ENCODE data around the gene LAMC2. TPM values are rescaled to one million over a fixed set of nuclear protein-coding genes. Genes with fewer than 3 reads are reported as not detected.

LAMC2 gene
- total and polyA plus RNA-seq, 2 donors from 2014 or later, result 4.0 to 89.0 TPM

GRCh38 chr1:183262628-183263200 lies 76.7 kb downstream of the LAMC2 start:
- peak in 2 of 5 donors; percentile 46 to 47 for DNase-seq
- Histone ChIP-seq H3K27me3 (ENCODE audit: control insufficient read depth, insufficient read depth, low read length) (no peaks in the 10 kb centered on the region), H3K4me1 (ENCODE audit: control insufficient read depth in 2 of 3, insufficient read depth in 2 of 3, low read depth in 1 of 3, low read length in 3 of 3) (peaks cover 0 to 2% (median 0%) of the 10 kb centered on the region in 3 donors), H3K9ac (ENCODE audit: low read length in 3 of 3) (no peak overlapping the region), H3K27ac (ENCODE audit: low read depth in 2 of 2, low read length in 2 of 2) (no peak overlapping the region), H3K36me3 (ENCODE audit: control insufficient read depth in 2 of 3, insufficient read depth in 3 of 3, low read length in 3 of 3) (no peaks in the 10 kb centered on the region), H3K4me3 (ENCODE audit: low read length in 3 of 3) (no peak overlapping the region), H3K9me3 (ENCODE audit: control insufficient read depth in 2 of 3, insufficient read depth in 1 of 3, low read length in 3 of 3) (no peaks in the 10 kb centered on the region)
- TF ChIP-seq CTCF (IDR thresholded peaks at IDR 0.05; ENCODE audit: borderline replicate concordance, extremely low read depth, insufficient read depth), result no peak
- no peak for FAIRE-seq
- intact Hi-C loops (cut with DNase I), result no loop called here

- H3K4me1 ChIP-seq (ENCODE audit: control insufficient read depth in 2 of 3, insufficient read depth in 2 of 3, low read depth in 1 of 3, low read length in 3 of 3), result peaks cover 0 to 2% (median 0%) of the 10 kb centered on the region in 3 donors
- TF ChIP-seq CTCF (IDR thresholded peaks at IDR 0.05; ENCODE audit: borderline replicate concordance, extremely low read depth, insufficient read depth), result no peak
- H3K4me3 ChIP-seq (ENCODE audit: low read length in 3 of 3), result no peak overlapping the region
- intact Hi-C loops (cut with DNase I), result no loop called here
- FAIRE-seq, result no peak
- DNase-seq, result no peak
- H3K9ac ChIP-seq (ENCODE audit: low read length in 3 of 3), result no peak overlapping the region
- no peak overlapping the region for H3K27ac ChIP-seq (ENCODE audit: low read depth in 2 of 2, low read length in 2 of 2)
- H3K27me3 ChIP-seq (ENCODE audit: control insufficient read depth, insufficient read depth, low read length), result no peaks in the 10 kb centered on the region
- no peaks in the 10 kb centered on the region for H3K9me3 ChIP-seq (ENCODE audit: control insufficient read depth in 2 of 3, insufficient read depth in 1 of 3, low read length in 3 of 3)
- no peaks in the 10 kb centered on the region for H3K36me3 ChIP-seq (ENCODE audit: control insufficient read depth in 2 of 3, insufficient read depth in 3 of 3, low read length in 3 of 3)
Measured at GRCh38 chr1:183263886-183264602, 78.0 kb downstream of the LAMC2 start.

- Histone ChIP-seq H3K27me3 (ENCODE audit: control insufficient read depth, insufficient read depth, low read length) (no peaks in the 10 kb centered on the region), H3K9ac (ENCODE audit: low read length in 3 of 3) (no peak overlapping the region), H3K36me3 (ENCODE audit: control insufficient read depth in 2 of 3, insufficient read depth in 3 of 3, low read length in 3 of 3) (no peaks in the 10 kb centered on the region), H3K27ac (ENCODE audit: low read depth in 2 of 2, low read length in 2 of 2) (no peak overlapping the region), H3K4me3 (ENCODE audit: low read length in 3 of 3) (no peak overlapping the region), H3K9me3 (ENCODE audit: control insufficient read depth in 2 of 3, insufficient read depth in 1 of 3, low read length in 3 of 3) (no peaks in the 10 kb centered on the region), H3K4me1 (ENCODE audit: control insufficient read depth in 2 of 3, insufficient read depth in 2 of 3, low read depth in 1 of 3, low read length in 3 of 3) (peaks cover 0 to 5% (median 2%) of the 10 kb centered on the region in 3 donors)
- intact Hi-C loops (cut with DNase I), result no loop called here
- TF ChIP-seq CTCF (IDR thresholded peaks at IDR 0.05; ENCODE audit: borderline replicate concordance, extremely low read depth, insufficient read depth), result no peak
- FAIRE-seq (no peak), DNase-seq (no peak)
Measured at GRCh38 chr1:183267646-183268431, 81.8 kb downstream of the LAMC2 start.
